GM19463 (cell line): Measurements from ENCODE around the gene ABCB8.

Experiments
- ATAC-seq: cut with Tn5 transposase; IDR thresholded peaks from one replicate; pipeline ENCODE4 v1.9.1; 2021; ENCODE audit warnings: mild to moderate bottlenecking, moderate library complexity; ENCODE audit not compliant: unreplicated experiment

ABCB8 gene

GRCh38 chr7:151028131-151028947 is at the start of gene ABCB8:
Gene ABCB8, plus strand, starts transcription at chr7:151028450. Its CDS starts 66 bp downstream, at chr7:151028516.
- peak; percentile 95 for ATAC-seq

- no peak for ATAC-seq
Measured at GRCh38 chr7:150979713-150980390, 48.4 kb upstream of the ABCB8 start.

- ATAC-seq = no peak
Measured at GRCh38 chr7:150980663-150981062, 47.6 kb upstream of the ABCB8 start.

GRCh38 chr7:150981644-150982043 is 46.6 kb upstream of the ABCB8 start:
- ATAC-seq = no peak

GRCh38 chr7:150982351-150982750 is 45.9 kb upstream of the ABCB8 start:
- no peak for ATAC-seq

GRCh38 chr7:150983893-150984368 is 44.3 kb upstream of the ABCB8 start:
- no peak for ATAC-seq

GRCh38 chr7:150986099-150986512 is 42.1 kb upstream of the ABCB8 start:
- ATAC-seq = peak; percentile 44

GRCh38 chr7:150986556-150986955 is 41.7 kb upstream of the ABCB8 start:
- ATAC-seq = no peak

- ATAC-seq = no peak
Measured at GRCh38 chr7:150988230-150989226, 39.7 kb upstream of the ABCB8 start.

GRCh38 chr7:150989456-150989855 is 38.8 kb upstream of the ABCB8 start:
- ATAC-seq = no peak

GRCh38 chr7:150990416-150991186 is 37.6 kb upstream of the ABCB8 start, which contains the start of gene NOS3:
Gene NOS3, plus strand, starts transcription at chr7:150991017. Its CDS starts 2,787 bp downstream, at chr7:150993804.
- ATAC-seq = no peak

GRCh38 chr7:150992051-150992640 is 36.1 kb upstream of the ABCB8 start:
- no peak for ATAC-seq

GRCh38 chr7:150992833-150993302 is 35.4 kb upstream of the ABCB8 start:
- ATAC-seq = peak; percentile 62

GRCh38 chr7:150993511-150993910 is 34.7 kb upstream of the ABCB8 start:
- ATAC-seq = no peak

- ATAC-seq = peak; percentile 39
Measured at GRCh38 chr7:150994141-150994837, 34.0 kb upstream of the ABCB8 start.

GRCh38 chr7:150994838-150995510 is 33.3 kb upstream of the ABCB8 start:
- ATAC-seq = no peak

- ATAC-seq = no peak
Measured at GRCh38 chr7:150996376-150997074, 31.7 kb upstream of the ABCB8 start.

GRCh38 chr7:150997075-150997511 is 31.2 kb upstream of the ABCB8 start:
- no peak for ATAC-seq
